GM19238 (cell line): ENCODE measurements around the gene MFNG.

Experiments used
- DNase-seq: peaks from one replicate; pipeline ENCODE4 v3.0.0; 2011; ENCODE audit warnings: low spot score; ENCODE audit not compliant: insufficient read length

The MFNG gene

GRCh38 chr22:37425369-37425768, 60.8 kb downstream of the MFNG start:
- no peak for DNase-seq

GRCh38 chr22:37423283-37423682, 62.9 kb downstream of the MFNG start:
- DNase-seq, result no peak

- DNase-seq, result no peak
Measured at GRCh38 chr22:37421468-37421877, 64.7 kb downstream of the MFNG start.

- no peak for DNase-seq
Measured at GRCh38 chr22:37420686-37421467, 65.3 kb downstream of the MFNG start.

GRCh38 chr22:37419969-37420685, 66.1 kb downstream of the MFNG start:
- DNase-seq, result no peak

- no peak for DNase-seq
Measured at GRCh38 chr22:37419370-37419968, 66.7 kb downstream of the MFNG start.
